Stomach (tissue), 9 donors: ENCODE results near the gene BCAS1. TPM values are rescaled to one million over a fixed set of nuclear protein-coding genes. Genes with fewer than 3 reads are reported as not detected.

ENCODE experiments used
- DNase-seq, 2 donors: peaks; one replicate each; pipeline versions ENCODE4 v3.0.0 to v3.0.0-alpha.2; 2013 to 2019
- H3K27ac ChIP-seq, 5 donors: fragments of 200-600 bp in 4 of 5; sonication (generic) in 4 of 5; one replicate each; pipeline ENCODE4 v1.5.1; 2013 to 2019; ENCODE audit warnings: mild to moderate bottlenecking in 1 of 5, moderate library complexity in 1 of 5
- H3K27me3 ChIP-seq, 3 donors: fragments of 200-600 bp; sonication (generic); one replicate each; pipeline ENCODE4 v1.5.1; 2017 to 2019; ENCODE audit warnings: mixed run types in 1 of 3
- H3K36me3 ChIP-seq, 4 donors: fragments of 200-600 bp; sonication (generic); 1 replicate in 3 of 4; 2 replicates in 1 of 4; pipeline ENCODE4 v1.5.1; 2016 to 2019
- H3K4me1 ChIP-seq, 4 donors: fragments of 200-600 bp; sonication (generic); one replicate each; pipeline ENCODE4 v1.5.1; 2016 to 2019
- H3K4me3 ChIP-seq, 4 donors: fragments of 200-600 bp; sonication (generic) in 3 of 4; one replicate each; pipeline ENCODE4 v1.5.1; 2016 to 2019; ENCODE audit warnings: mild to moderate bottlenecking in 1 of 4
- H3K9me3 ChIP-seq, 4 donors: fragments of 200-600 bp; sonication (generic); one replicate each; pipeline ENCODE4 v1.5.1; 2016 to 2019
- CTCF ChIP-seq, 7 experiments: fragments of 450-650 bp in 4 of 7; fragments of 200-600 bp in 3 of 7; sonication (generic) in 3 of 7; IDR thresholded peaks; one replicate each; pipeline ENCODE4 v1.5.1; 2016 to 2019; ENCODE audit warnings: antibody characterized with exemption in 7 of 7, control low read depth in 2 of 7, mild to moderate bottlenecking in 1 of 7
- EP300 ChIP-seq: sonication (generic); formaldehyde crosslinking; IDR thresholded peaks from one replicate; pipeline ENCODE4 v1.6.1; 2017; ENCODE audit warnings: antibody characterized with exemption
- POLR2A ChIP-seq, 4 donors: fragments of 450-650 bp; IDR thresholded peaks; one replicate each; pipeline ENCODE4 v1.6.1; 2016; ENCODE audit warnings: antibody characterized with exemption in 4 of 4, control low read depth in 2 of 4, mild to moderate bottlenecking in 1 of 4, moderate library complexity in 1 of 4
- POLR2AphosphoS5 ChIP-seq, 3 donors: sonication (generic); formaldehyde crosslinking; IDR thresholded peaks; one replicate each; pipeline ENCODE4 v1.6.1; 2016; ENCODE audit warnings: antibody characterized with exemption in 3 of 3
- WGBS, 5 donors: extraction: QIAGEN DNeasy Blood & Tissue Kit in 3 of 5; methylation state at CpG; one replicate each; pipeline versions ENCODE4 v1.1.5 to v1.1.7; 2013 to 2018; 5-methylcytosine and 5-hydroxymethylcytosine counted together
- intact Hi-C: fragments of 100-400 bp; cut with DNase I; formaldehyde crosslinking; loops from one replicate; pipeline ENCODE4 v1.15.1; 2023; ENCODE audit warnings: low total_unique reads
- polyA plus RNA-seq, 3 donors: library from polyadenylated mRNA; stranded (reverse); fragments of 200-250 nt; gene quantifications; one replicate each; pipeline ENCODE4 v1.2.3, GENCODE V29; 2013
- total RNA-seq, 5 donors: library from RNA; depleted of rRNA; stranded (reverse); fragments of >200 nt; gene quantifications; one replicate each; pipeline versions ENCODE4 v1.1.0 to v1.2.3, GENCODE V29; 2014 to 2016
- donor health status: healthy with polysubstance abuse.
- donor health status: Bipolar disorder and iron deficiency.
- donor health status: healthy.

BCAS1 gene
- total and polyA plus RNA-seq, 8 donors, result 6.3 to 145 (median 84.6) TPM

- Histone ChIP-seq H3K9me3 (no peaks in the 10 kb centered on the region), H3K4me3 (no peak overlapping the region), H3K4me1 (peaks cover 0 to 3% (median 0%) of the 10 kb centered on the region in 4 donors), H3K36me3 (no peaks in the 10 kb centered on the region), H3K27me3 (no peaks in the 10 kb centered on the region), H3K27ac (no peak overlapping the region)
- no peak for DNase-seq
- intact Hi-C loops, result no loop called here
- TF ChIP-seq POLR2AphosphoS5 (IDR thresholded peaks at IDR 0.05), result no peak
- TF ChIP-seq POLR2A (IDR thresholded peaks at IDR 0.05), result no peak
- TF ChIP-seq EP300, result no peak
- no peak for TF ChIP-seq CTCF (IDR thresholded peaks at IDR 0.05)
- 70 to 86% (median 79%) methylated on average over 1 of the region's 1 CpG for WGBS, 5 donors
Measured at GRCh38 chr20:54075322-54075721, 4.9 kb upstream of the BCAS1 start.

- no peak overlapping the region for H3K27ac ChIP-seq
- DNase-seq, result no peak
- 72 to 81% (median 78%) methylated on average over 4 of the region's 4 CpGs for WGBS, 5 donors
Measured at GRCh38 chr20:54074511-54074910, 4.1 kb upstream of the BCAS1 start.

GRCh38 chr20:54073288-54073687 is 2.9 kb upstream of the BCAS1 start:
- 83 to 96% (median 92%) methylated on average over 9 to 10 of the region's 10 CpGs for WGBS, 5 donors
- Histone ChIP-seq H3K4me3 (no peak overlapping the region), H3K36me3 (no peaks in the 10 kb centered on the region), H3K27me3 (no peaks in the 10 kb centered on the region), H3K9me3 (no peaks in the 10 kb centered on the region), H3K4me1 (peaks cover 0 to 7% (median 0%) of the 10 kb centered on the region in 4 donors), H3K27ac (no peak overlapping the region)
- intact Hi-C loops, result no loop called here
- no peak for DNase-seq
- TF ChIP-seq POLR2AphosphoS5 (IDR thresholded peaks at IDR 0.05), result no peak
- no peak for TF ChIP-seq CTCF (IDR thresholded peaks at IDR 0.05)
- TF ChIP-seq POLR2A (IDR thresholded peaks at IDR 0.05), result no peak
- TF ChIP-seq EP300, result no peak

More at GRCh38 chr20:54074511-54074910, 4.1 kb upstream of the BCAS1 start:
- TF ChIP-seq CTCF (IDR thresholded peaks at IDR 0.05) (no peak), EP300 (no peak), POLR2A (IDR thresholded peaks at IDR 0.05) (no peak), POLR2AphosphoS5 (IDR thresholded peaks at IDR 0.05) (peak in 1 of 3 donors; percentile 5)
- Histone ChIP-seq H3K36me3 (no peaks in the 10 kb centered on the region), H3K4me3 (no peak overlapping the region), H3K9me3 (no peaks in the 10 kb centered on the region), H3K4me1 (peaks cover 0 to 3% (median 0%) of the 10 kb centered on the region in 4 donors), H3K27me3 (no peaks in the 10 kb centered on the region)
- intact Hi-C loops, result no loop called here

- Histone ChIP-seq H3K9me3 (no peaks in the 10 kb centered on the region), H3K27me3 (no peaks in the 10 kb centered on the region), H3K27ac (peak overlapping the region; percentile 84 to 89 (median 87)), H3K4me1 (peaks cover 0 to 24% (median 19%) of the 10 kb centered on the region in 4 donors), H3K36me3 (no peaks in the 10 kb centered on the region), H3K4me3 (peak overlapping the region; percentile 25 to 45 (median 28))
- TF ChIP-seq POLR2A (IDR thresholded peaks at IDR 0.05) (no peak), POLR2AphosphoS5 (IDR thresholded peaks at IDR 0.05) (peak in 2 of 3 donors; percentile 20 to 29)
- peak; percentile 39 to 44 for DNase-seq
- intact Hi-C loops, result no loop called here
- WGBS, 5 donors, result 36 to 58% (median 51%) methylated on average over 9 of the region's 9 CpGs
Measured at GRCh38 chr20:54069501-54069971, 858 bp downstream of the BCAS1 start.

- no peaks in the 10 kb centered on the region for H3K36me3 ChIP-seq
- intact Hi-C loops, result no loop called here
- TF ChIP-seq POLR2A (IDR thresholded peaks at IDR 0.05), result no peak
- no peak for TF ChIP-seq POLR2AphosphoS5 (IDR thresholded peaks at IDR 0.05)
- TF ChIP-seq EP300, result no peak
- no peak for TF ChIP-seq CTCF (IDR thresholded peaks at IDR 0.05)
- H3K4me1 ChIP-seq, result peaks cover 0 to 24% (median 19%) of the 10 kb centered on the region in 4 donors
- H3K4me3 ChIP-seq, result peak overlapping the region; percentile 25 to 45 (median 28)
- no peak for DNase-seq
- 50 to 87% (median 72%) methylated on average over 5 of the region's 5 CpGs for WGBS, 5 donors
- no peaks in the 10 kb centered on the region for H3K9me3 ChIP-seq
- H3K27me3 ChIP-seq, result no peaks in the 10 kb centered on the region
- H3K27ac ChIP-seq, result peak overlapping the region; percentile 84 to 89 (median 89)
Measured at GRCh38 chr20:54068966-54069365, 1.4 kb downstream of the BCAS1 start.
